Osteoblast (primary cell): ENCODE measurements around the gene POLD2. TPM values are rescaled to one million over a fixed set of nuclear protein-coding genes. Genes with fewer than 3 reads are reported as not detected.

ENCODE experiments used
- DNase-seq: peaks from one replicate; pipeline ENCODE4 v3.0.0; 2011; ENCODE audit warnings: low spot score, mixed read lengths; ENCODE audit not compliant: insufficient read length; ENCODE audit errors: missing footprints
- H2AFZ ChIP-seq: 2 replicates; pipeline ENCODE4 v1.6.0; 2011; ENCODE audit warnings: mild to moderate bottlenecking, low read length
- H3K27ac ChIP-seq: 2 replicates; pipeline ENCODE4 v1.5.1; 2011; ENCODE audit warnings: mild to moderate bottlenecking, low read depth, low read length, moderate library complexity
- H3K27me3 ChIP-seq: 2 replicates; pipeline ENCODE4 v1.6.0; 2012; ENCODE audit warnings: mild to moderate bottlenecking, control low read depth, inconsistent platforms, low read length, moderate library complexity; ENCODE audit not compliant: insufficient read depth
- H3K36me3 ChIP-seq: 2 replicates; pipeline ENCODE4 v1.5.1; 2011; ENCODE audit warnings: mild to moderate bottlenecking, low read length, control low read depth, moderate library complexity; ENCODE audit not compliant: insufficient read depth
- H3K4me1 ChIP-seq: 2 replicates; pipeline ENCODE4 v1.5.1; 2011; ENCODE audit warnings: mild to moderate bottlenecking, low read length, control low read depth, moderate library complexity; ENCODE audit not compliant: insufficient read depth
- H3K4me2 ChIP-seq: 2 replicates; pipeline ENCODE4 v1.6.0; 2011; ENCODE audit warnings: mild to moderate bottlenecking, low read length; ENCODE audit not compliant: insufficient read depth
- H3K4me3 ChIP-seq: fragments of 200-600 bp; sonication (generic); 3 replicates; pipeline ENCODE4 v1.5.1; 2012; ENCODE audit warnings: mild to moderate bottlenecking, low read length, inconsistent platforms; ENCODE audit not compliant: insufficient read depth
- H3K79me2 ChIP-seq: 2 replicates; pipeline ENCODE4 v1.6.0; 2012; ENCODE audit warnings: mild to moderate bottlenecking, low read length, control low read depth, inconsistent platforms; ENCODE audit not compliant: insufficient read depth
- H3K9me3 ChIP-seq: 2 replicates; pipeline ENCODE4 v1.5.1; 2011; ENCODE audit warnings: low read depth, low read length, control low read depth
- H4K20me1 ChIP-seq: 2 replicates; pipeline ENCODE4 v1.6.0; 2012; ENCODE audit warnings: mild to moderate bottlenecking, low read length, control low read depth; ENCODE audit not compliant: insufficient read depth
- CTCF ChIP-seq: IDR thresholded peaks from 2 replicates; pipeline ENCODE4 v1.5.1; 2011; ENCODE audit warnings: mild to moderate bottlenecking, low read depth, low read length, moderate library complexity; ENCODE audit errors: extremely low read depth
- total RNA-seq: library from RNA; depleted of rRNA; stranded (reverse); fragments of >200 nt; gene quantifications from 2 replicates; pipeline ENCODE4 v1.2.3, GENCODE V29; 2012

POLD2 gene
- total RNA-seq, 1 donor = 80.3 TPM

- Histone ChIP-seq H3K27me3 (no peaks in the 10 kb centered on the region), H4K20me1 (peaks cover 26% of the 10 kb centered on the region), H2AFZ (no peak overlapping the region), H3K4me2 (no peak overlapping the region), H3K4me3 (no peak overlapping the region), H3K9me3 (no peaks in the 10 kb centered on the region), H3K27ac (peak overlapping the region; percentile 95), H3K36me3 (peaks cover 22% of the 10 kb centered on the region), H3K79me2 (peaks cover 40% of the 10 kb centered on the region), H3K4me1 (peaks cover 55% of the 10 kb centered on the region)
- no peak for TF ChIP-seq CTCF
- DNase-seq = peak; percentile 86
These were observed 19.8 kb downstream of the POLD2 start for GRCh38 chr7:44103566-44103922.

GRCh38 chr7:44102846-44103565 lies 20.3 kb downstream of the POLD2 start:
- Histone ChIP-seq H3K4me1 (peaks cover 55% of the 10 kb centered on the region), H2AFZ (peak overlapping the region; percentile 20), H3K4me3 (no peak overlapping the region), H3K4me2 (peak overlapping the region; percentile 11), H3K27me3 (no peaks in the 10 kb centered on the region), H3K27ac (peak overlapping the region; percentile 95), H3K36me3 (peaks cover 17% of the 10 kb centered on the region), H4K20me1 (peaks cover 21% of the 10 kb centered on the region), H3K79me2 (peaks cover 35% of the 10 kb centered on the region), H3K9me3 (no peaks in the 10 kb centered on the region)
- TF ChIP-seq CTCF = no peak
- DNase-seq = peak; percentile 80

DNA sequence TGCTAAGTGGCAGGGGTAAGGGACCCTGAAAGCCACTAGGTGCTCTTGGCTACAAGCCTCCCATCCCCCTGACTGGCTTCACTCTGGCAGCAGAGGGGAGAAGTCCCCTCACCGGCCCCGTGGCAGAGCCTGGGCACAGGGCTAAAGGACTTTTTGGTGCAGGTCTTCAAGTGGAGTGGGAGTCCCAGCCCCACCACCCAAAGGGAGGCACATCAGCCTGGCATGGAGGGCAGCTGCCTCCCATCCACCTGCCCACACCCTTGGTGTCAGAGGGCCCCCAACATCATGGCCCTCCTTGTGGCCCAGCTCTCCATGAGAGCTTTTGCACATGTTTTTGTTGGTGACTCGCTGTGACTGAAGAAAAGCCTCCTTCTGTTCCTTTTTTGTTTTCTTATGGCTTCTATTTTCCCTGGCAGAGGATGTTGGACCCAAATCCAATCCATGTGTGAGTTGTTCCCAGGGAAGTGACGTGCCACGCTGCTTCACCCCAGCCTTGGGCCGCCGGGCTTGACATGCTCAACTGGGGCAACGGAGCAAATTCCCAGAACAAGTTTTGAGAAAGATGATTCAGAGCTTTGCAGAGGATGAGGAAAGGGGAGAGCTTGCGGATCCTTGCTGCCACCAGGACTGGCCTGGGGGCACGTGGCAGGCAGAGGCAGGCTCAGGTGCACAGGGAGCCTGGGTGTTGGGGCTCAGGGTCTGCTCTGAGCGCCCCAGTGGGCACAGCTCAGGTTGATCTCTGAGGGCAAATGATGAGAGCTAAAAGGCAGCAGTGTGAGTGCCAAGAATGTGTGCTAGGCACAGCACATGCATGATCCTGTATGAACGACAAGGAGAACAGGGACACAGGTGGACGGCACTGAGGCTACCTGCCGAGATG lies 21.1 kb downstream of the POLD2 start:
- no peak for TF ChIP-seq CTCF
- H2AFZ ChIP-seq = peak overlapping the region; percentile 63

DNA sequence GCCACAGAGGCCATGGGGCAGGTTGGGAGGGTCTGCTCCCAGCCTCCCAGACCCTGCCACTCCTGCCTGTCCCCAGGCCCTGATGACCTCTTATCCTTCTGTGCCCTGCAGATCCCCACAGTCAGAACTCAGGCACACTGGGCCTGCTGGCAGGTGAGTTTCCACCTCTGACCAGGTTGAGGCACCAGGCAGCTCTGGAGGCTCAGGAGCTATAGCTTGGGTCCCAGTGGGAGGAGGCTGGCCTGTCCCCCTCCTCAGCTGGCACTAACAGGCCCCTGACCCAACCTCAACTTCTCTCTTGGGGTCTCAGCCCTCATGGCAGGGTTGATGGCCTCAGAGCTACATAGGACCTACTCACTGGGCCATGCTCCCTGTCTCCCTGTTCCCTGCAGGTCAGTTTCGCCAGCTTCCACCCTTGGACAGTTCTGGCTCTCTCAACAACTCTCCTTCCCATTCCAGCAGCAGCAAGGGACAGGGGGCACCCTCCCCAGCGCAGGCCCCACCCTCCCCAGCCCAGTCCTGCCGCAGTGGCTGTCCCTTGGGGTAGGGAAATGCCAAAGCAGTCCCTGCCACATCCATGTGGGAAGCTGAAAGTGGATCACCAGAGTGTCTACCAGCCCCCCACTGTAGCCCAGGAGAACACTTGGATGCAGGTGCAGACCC lies 21.9 kb downstream of the POLD2 start:
- peak; percentile 60 for DNase-seq
- peak overlapping the region; percentile 95 for H3K27ac ChIP-seq
- peak overlapping the region; percentile 63 for H2AFZ ChIP-seq
- H3K79me2 ChIP-seq = peaks cover 20% of the 10 kb centered on the region
- H3K4me3 ChIP-seq = no peak overlapping the region
- no peak overlapping the region for H3K4me2 ChIP-seq
- no peaks in the 10 kb centered on the region for H3K9me3 ChIP-seq
- H4K20me1 ChIP-seq = peaks cover 11% of the 10 kb centered on the region
- H3K36me3 ChIP-seq = peaks cover 3% of the 10 kb centered on the region
- peaks cover 50% of the 10 kb centered on the region for H3K4me1 ChIP-seq
- no peak for TF ChIP-seq CTCF
- no peaks in the 10 kb centered on the region for H3K27me3 ChIP-seq

More for the DNA sequence above, 21.1 kb downstream of the POLD2 start:
- H3K36me3 ChIP-seq = peaks cover 11% of the 10 kb centered on the region
- H3K9me3 ChIP-seq = no peaks in the 10 kb centered on the region
- DNase-seq = peak; percentile 100
- peaks cover 16% of the 10 kb centered on the region for H4K20me1 ChIP-seq
- peak overlapping the region; percentile 95 for H3K27ac ChIP-seq
- H3K79me2 ChIP-seq = peaks cover 27% of the 10 kb centered on the region
- peaks cover 55% of the 10 kb centered on the region for H3K4me1 ChIP-seq
- H3K4me2 ChIP-seq = peak overlapping the region; percentile 11
- H3K4me3 ChIP-seq = no peak overlapping the region
- H3K27me3 ChIP-seq = no peaks in the 10 kb centered on the region
